Endometrial microvascular endothelial cells (primary cell): ENCODE results near the gene NADSYN1. TPM values are rescaled to one million over a fixed set of nuclear protein-coding genes. Genes with fewer than 3 reads are reported as not detected.

Experiments used
- in situ Hi-C: cut with HindIII; loops from 2 replicates; pipeline ENCODE4 v1.10.0; 2017; ENCODE audit warnings: low sequenced_read_pairs, low pct_unique_long_range_greater_than_20kb; ENCODE audit errors: inconsistent ontology term
- total RNA-seq: library from RNA; depleted of rRNA; stranded (reverse); fragments of >200 nt; gene quantifications from one replicate; pipeline ENCODE4 v1.2.3, GENCODE V29; 2015; ENCODE audit errors: inconsistent ontology term

The NADSYN1 gene
- total RNA-seq, 1 donor from 2014 or later = 81.0 TPM

GRCh38 chr11:71465054-71465453 is 12.1 kb downstream of the NADSYN1 start:
- in situ Hi-C loops = no loop called here

GRCh38 chr11:71466358-71466757 is 13.4 kb downstream of the NADSYN1 start:
- in situ Hi-C loops = no loop called here

GRCh38 chr11:71467164-71467563 is 14.2 kb downstream of the NADSYN1 start:
- in situ Hi-C loops = no loop called here

GRCh38 chr11:71470946-71471345 is 17.9 kb downstream of the NADSYN1 start:
- in situ Hi-C loops = no loop called here

GRCh38 chr11:71472357-71472885 is 19.4 kb downstream of the NADSYN1 start:
- in situ Hi-C loops = no loop called here

GRCh38 chr11:71472941-71473792 is 20.2 kb downstream of the NADSYN1 start:
- in situ Hi-C loops = no loop called here

GRCh38 chr11:71473793-71474080 is 20.7 kb downstream of the NADSYN1 start:
- in situ Hi-C loops = no loop called here

- in situ Hi-C loops = no loop called here
These were observed 21.3 kb downstream of the NADSYN1 start for GRCh38 chr11:71474141-71474770.

- in situ Hi-C loops = no loop called here
These were observed 21.9 kb downstream of the NADSYN1 start for GRCh38 chr11:71474771-71475483.

- in situ Hi-C loops = no loop called here
These were observed 23.0 kb downstream of the NADSYN1 start for GRCh38 chr11:71476031-71476430.

- in situ Hi-C loops = no loop called here
These were observed 24.1 kb downstream of the NADSYN1 start for GRCh38 chr11:71476926-71477640.

GRCh38 chr11:71477641-71478527 is 24.9 kb downstream of the NADSYN1 start:
- in situ Hi-C loops = no loop called here

- in situ Hi-C loops = no loop called here
These were observed 25.5 kb downstream of the NADSYN1 start for GRCh38 chr11:71478528-71478840.

- in situ Hi-C loops = no loop called here
These were observed 28.3 kb downstream of the NADSYN1 start for GRCh38 chr11:71481101-71481960.

- in situ Hi-C loops = no loop called here
These were observed 29.2 kb downstream of the NADSYN1 start for GRCh38 chr11:71482216-71482615.

- in situ Hi-C loops = no loop called here
These were observed 29.9 kb downstream of the NADSYN1 start for GRCh38 chr11:71482746-71483364.

- in situ Hi-C loops = no loop called here
These were observed 30.7 kb downstream of the NADSYN1 start for GRCh38 chr11:71483692-71484091.
